NB4 (cell line): Measurements from ENCODE around the gene BHLHA15.

ENCODE experiments used
- CTCF ChIP-seq: IDR thresholded peaks from one replicate; pipeline ENCODE4 v1.5.1; 2012; ENCODE audit warnings: low read depth, low read length
- MAX ChIP-seq: IDR thresholded peaks from 2 replicates; pipeline ENCODE4 v1.6.1; 2011; ENCODE audit warnings: low read depth, low read length
- POLR2A ChIP-seq: IDR thresholded peaks from 2 replicates; pipeline ENCODE4 v1.6.1; 2011; ENCODE audit warnings: mild to moderate bottlenecking; ENCODE audit not compliant: insufficient read length; ENCODE audit errors: extremely low read depth

DNA sequence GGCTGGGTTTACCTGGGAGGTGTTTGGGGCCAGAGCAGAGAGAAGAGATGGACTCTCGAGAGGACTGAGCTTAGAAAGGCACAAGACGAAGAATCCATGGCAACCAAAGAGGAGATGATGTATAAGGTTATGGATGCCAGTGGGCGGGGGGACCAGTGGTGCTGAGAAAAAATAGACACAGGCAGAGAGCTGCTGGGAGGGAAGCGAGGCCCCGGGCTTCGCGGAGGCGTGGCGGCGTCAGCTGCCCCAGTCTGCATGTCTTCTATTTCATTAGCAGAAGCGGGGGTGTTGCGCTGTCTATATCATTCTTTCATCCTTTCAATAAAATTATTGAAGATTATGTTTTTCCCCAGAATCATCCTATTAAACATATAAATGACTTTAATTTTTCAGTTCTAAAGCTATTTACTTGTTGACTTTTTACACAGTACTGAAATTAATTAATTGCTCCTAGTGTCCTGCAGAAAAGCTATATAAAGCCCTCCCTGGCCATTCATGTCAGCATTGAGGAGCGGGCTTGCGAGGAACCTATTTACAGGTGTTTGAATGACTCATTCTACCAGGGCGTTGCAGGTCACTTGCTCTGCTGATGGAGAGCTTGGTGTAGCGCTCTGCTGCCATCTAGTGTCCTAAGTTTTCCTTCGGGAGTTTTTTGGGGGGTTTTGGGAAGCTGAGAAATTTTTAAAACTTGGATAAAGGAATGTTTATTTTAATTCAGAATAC is 42.9 kb upstream of the BHLHA15 start:
- TF ChIP-seq CTCF (peak; percentile 59), POLR2A (no peak), MAX (no peak)
